GM12878 (cell line): ENCODE results near the gene RETREG2.

Experiments used
- ATF3 ChIP-seq: IDR thresholded peaks from 2 replicates; pipeline ENCODE4 v1.6.1; 2011; ENCODE audit warnings: low read depth, mild to moderate bottlenecking, low read length, moderate library complexity, borderline replicate concordance; ENCODE audit errors: extremely low read depth
- BRCA1 ChIP-seq: IDR thresholded peaks from 2 replicates; pipeline ENCODE4 v1.6.1; 2011; ENCODE audit warnings: low read depth, low read length, improper control_type of control experiment
- FOS ChIP-seq: IDR thresholded peaks from 3 replicates; pipeline ENCODE4 v1.6.1; 2011; ENCODE audit warnings: borderline replicate concordance; ENCODE audit not compliant: insufficient read length; ENCODE audit errors: extremely low read depth
- IKZF1 ChIP-seq: fragments of 450-650 bp; conservative IDR thresholded peaks from 2 replicates; pipeline ENCODE4 v1.6.1; 2017; ENCODE audit warnings: antibody characterized with exemption, mild to moderate bottlenecking
- LARP7 ChIP-seq: fragments of 450-650 bp; IDR thresholded peaks from 2 replicates; pipeline ENCODE4 v1.6.1; 2017; ENCODE audit warnings: mild to moderate bottlenecking
- NFYB ChIP-seq: IDR thresholded peaks from 2 replicates; pipeline ENCODE4 v1.6.1; 2011; ENCODE audit warnings: low read depth, mild to moderate bottlenecking, low read length, improper control_type of control experiment, moderate library complexity; ENCODE audit not compliant: insufficient read depth
- RCOR1 ChIP-seq: conservative IDR thresholded peaks from 2 replicates; pipeline ENCODE4 v1.6.1; 2012; ENCODE audit warnings: low read depth, low read length, improper control_type of control experiment
- REST ChIP-seq: IDR thresholded peaks from 2 replicates; pipeline ENCODE4 v1.6.1; 2012; ENCODE audit warnings: mild to moderate bottlenecking, low read depth, low read length
- SUZ12 ChIP-seq: fragments of 200-600 bp; sonication (generic); IDR thresholded peaks from one replicate; pipeline ENCODE4 v1.6.1; 2018; ENCODE audit warnings: antibody characterized with exemption, mild to moderate bottlenecking; ENCODE audit not compliant: unreplicated experiment
- USF2 ChIP-seq: IDR thresholded peaks from 2 replicates; pipeline ENCODE4 v1.6.1; 2011; ENCODE audit warnings: low read depth, low read length, improper control_type of control experiment, borderline replicate concordance

GRCh38 chr2:219220652-219221402, 42.8 kb downstream of the RETREG2 start:
- TF ChIP-seq LARP7 (no peak), BRCA1 (no peak), REST (no peak), SUZ12 (no peak), FOS (no peak), RCOR1 (no peak), IKZF1 (no peak), NFYB (no peak), ATF3 (no peak), USF2 (no peak)
